MM.1S (cell line): ENCODE data around the gene GALNT10.

Experiments
- DNase-seq: peaks from one replicate; pipeline ENCODE4 v3.0.0-alpha.2; 2015
- H2AFZ ChIP-seq: fragments of 300-600 bp; sonication (generic); 2 replicates; pipeline ENCODE4 v1.6.0; 2016; ENCODE audit warnings: antibody characterized with exemption, low read length
- H3F3A ChIP-seq: fragments of 300-600 bp; sonication (generic); 2 replicates; pipeline ENCODE4 v1.6.1; 2016; ENCODE audit warnings: mild to moderate bottlenecking, antibody characterized with exemption, low read length, moderate library complexity, mixed read lengths; ENCODE audit not compliant: insufficient read depth
- H3K27ac ChIP-seq: fragments of 300-600 bp; sonication (generic); 2 replicates; pipeline ENCODE4 v1.5.1; 2016; ENCODE audit warnings: mild to moderate bottlenecking, low read length
- H3K27me3 ChIP-seq: fragments of 300-600 bp; sonication (generic); replicated peaks from 2 replicates; pipeline ENCODE4 v1.6.0; 2016; ENCODE audit warnings: low read length; ENCODE audit not compliant: insufficient read depth
- H3K36me3 ChIP-seq: fragments of 300-600 bp; sonication (generic); replicated peaks from 2 replicates; pipeline ENCODE4 v1.6.1; 2016; ENCODE audit warnings: mild to moderate bottlenecking, low read length, mixed read lengths; ENCODE audit not compliant: insufficient read depth
- H3K4me1 ChIP-seq: fragments of 300-600 bp; sonication (generic); 2 replicates; pipeline ENCODE4 v1.6.1; 2016; ENCODE audit warnings: low read length, mixed read lengths
- H3K4me2 ChIP-seq: fragments of 300-600 bp; sonication (generic); 2 replicates; pipeline ENCODE4 v1.6.0; 2016; ENCODE audit warnings: low read depth, low read length
- H3K4me3 ChIP-seq: fragments of 300-600 bp; sonication (generic); 2 replicates; pipeline ENCODE4 v1.5.1; 2016; ENCODE audit warnings: low read length, mixed read lengths
- H3K79me2 ChIP-seq: fragments of 300-600 bp; sonication (generic); 2 replicates; pipeline ENCODE4 v1.6.1; 2016; ENCODE audit warnings: mixed run types, low read length, mixed read lengths
- H3K9ac ChIP-seq: fragments of 300-600 bp; sonication (generic); 2 replicates; pipeline ENCODE4 v1.6.1; 2016; ENCODE audit warnings: low read length, mixed read lengths
- H3K9me2 ChIP-seq: fragments of 300-600 bp; sonication (generic); replicated peaks from 2 replicates; pipeline ENCODE4 v1.6.1; 2016; ENCODE audit warnings: mild to moderate bottlenecking, low read length, mixed read lengths; ENCODE audit not compliant: insufficient read depth
- H3K9me3 ChIP-seq: fragments of 300-600 bp; sonication (generic); replicated peaks from 2 replicates; pipeline ENCODE4 v1.6.1; 2016; ENCODE audit warnings: mild to moderate bottlenecking, low read length, mixed read lengths; ENCODE audit not compliant: insufficient read depth
- H4K20me1 ChIP-seq: fragments of 300-600 bp; sonication (generic); 2 replicates; pipeline ENCODE4 v1.6.1; 2016; ENCODE audit warnings: mild to moderate bottlenecking, low read length, moderate library complexity, mixed read lengths; ENCODE audit not compliant: insufficient read depth
- EZH2 ChIP-seq: fragments of 300-600 bp; sonication (generic); optimal IDR thresholded peaks from 2 replicates; pipeline ENCODE3; 2017; ENCODE audit warnings: low read depth, mild to moderate bottlenecking, antibody characterized with exemption, low read length, mixed read lengths
- EZH2phosphoT487 ChIP-seq: fragments of 300-600 bp; sonication (generic); IDR thresholded peaks from 2 replicates; pipeline ENCODE4 v1.6.1; 2018; ENCODE audit warnings: antibody characterized with exemption, low read length
- TF ChIP-seq, protein P1 (sequence below): fragments of 300-600 bp; sonication (generic); IDR thresholded peaks from 2 replicates; pipeline ENCODE4 v1.5.1; 2016; ENCODE audit warnings: antibody characterized with exemption, low read length, mixed read lengths

Gene GALNT10

DNA sequence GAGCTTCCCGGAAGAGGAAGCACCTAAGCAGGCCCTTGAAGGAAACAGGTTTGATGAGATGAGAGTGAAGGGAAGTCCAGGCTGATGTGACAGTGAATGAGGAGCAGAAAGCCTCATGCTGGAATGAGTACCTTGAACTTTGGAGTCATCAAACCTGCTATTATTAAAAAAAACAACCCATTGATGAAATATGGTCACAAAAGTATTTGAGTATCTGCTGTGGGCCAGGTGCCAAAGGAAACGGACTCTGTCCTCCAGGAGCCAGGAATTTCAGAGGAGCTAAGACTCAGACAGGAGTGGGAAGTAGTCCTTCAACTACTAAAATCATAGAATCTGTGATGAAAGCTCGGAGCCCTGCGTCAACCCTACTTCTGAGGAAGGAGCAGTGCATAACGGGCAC lies 275.6 kb downstream of the GALNT10 start:
- Histone ChIP-seq H3K9me2 (no peaks in the 10 kb centered on the region), H2AFZ (no peak overlapping the region), H3F3A (no peaks in the 10 kb centered on the region), H3K4me3 (no peak overlapping the region), H4K20me1 (no peaks in the 10 kb centered on the region), H3K9ac (no peak overlapping the region), H3K27me3 (no peaks in the 10 kb centered on the region), H3K36me3 (no peaks in the 10 kb centered on the region), H3K4me2 (no peak overlapping the region), H3K27ac (no peak overlapping the region), H3K79me2 (no peaks in the 10 kb centered on the region), H3K4me1 (no peaks in the 10 kb centered on the region), H3K9me3 (no peaks in the 10 kb centered on the region)
- TF ChIP-seq, protein P1, sequence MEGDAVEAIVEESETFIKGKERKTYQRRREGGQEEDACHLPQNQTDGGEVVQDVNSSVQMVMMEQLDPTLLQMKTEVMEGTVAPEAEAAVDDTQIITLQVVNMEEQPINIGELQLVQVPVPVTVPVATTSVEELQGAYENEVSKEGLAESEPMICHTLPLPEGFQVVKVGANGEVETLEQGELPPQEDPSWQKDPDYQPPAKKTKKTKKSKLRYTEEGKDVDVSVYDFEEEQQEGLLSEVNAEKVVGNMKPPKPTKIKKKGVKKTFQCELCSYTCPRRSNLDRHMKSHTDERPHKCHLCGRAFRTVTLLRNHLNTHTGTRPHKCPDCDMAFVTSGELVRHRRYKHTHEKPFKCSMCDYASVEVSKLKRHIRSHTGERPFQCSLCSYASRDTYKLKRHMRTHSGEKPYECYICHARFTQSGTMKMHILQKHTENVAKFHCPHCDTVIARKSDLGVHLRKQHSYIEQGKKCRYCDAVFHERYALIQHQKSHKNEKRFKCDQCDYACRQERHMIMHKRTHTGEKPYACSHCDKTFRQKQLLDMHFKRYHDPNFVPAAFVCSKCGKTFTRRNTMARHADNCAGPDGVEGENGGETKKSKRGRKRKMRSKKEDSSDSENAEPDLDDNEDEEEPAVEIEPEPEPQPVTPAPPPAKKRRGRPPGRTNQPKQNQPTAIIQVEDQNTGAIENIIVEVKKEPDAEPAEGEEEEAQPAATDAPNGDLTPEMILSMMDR = no peak
- no peak for TF ChIP-seq EZH2
- no peak for TF ChIP-seq EZH2phosphoT487
- DNase-seq = no peak

DNA sequence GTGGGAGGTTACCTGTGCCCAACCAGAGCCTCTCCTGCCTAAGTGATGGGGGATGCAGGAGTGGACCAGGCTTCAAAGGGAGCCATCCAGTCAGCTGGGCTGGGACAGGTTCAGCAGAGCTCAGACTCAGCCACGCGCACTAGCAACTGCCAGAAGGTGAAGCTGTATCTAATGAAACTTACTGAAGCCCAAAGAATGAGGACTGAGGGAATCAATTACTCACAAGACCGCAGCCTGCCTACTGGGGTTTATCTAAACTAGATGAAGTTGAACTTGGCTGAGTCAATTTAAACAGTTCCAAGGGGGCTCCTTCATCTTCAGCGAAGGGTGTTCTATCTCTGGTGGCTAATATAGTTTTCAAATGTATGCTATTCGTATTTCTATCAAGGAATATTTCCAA lies 276.1 kb downstream of the GALNT10 start:
- H3K4me3 ChIP-seq = no peak overlapping the region
- no peaks in the 10 kb centered on the region for H3K36me3 ChIP-seq
- no peaks in the 10 kb centered on the region for H3K27me3 ChIP-seq
- no peak for DNase-seq
- no peak overlapping the region for H3K9ac ChIP-seq
- H3K4me1 ChIP-seq = no peaks in the 10 kb centered on the region
- no peaks in the 10 kb centered on the region for H3K79me2 ChIP-seq
- H2AFZ ChIP-seq = no peak overlapping the region
- H4K20me1 ChIP-seq = no peaks in the 10 kb centered on the region
- TF ChIP-seq EZH2 = no peak
- no peak overlapping the region for H3K27ac ChIP-seq
- no peaks in the 10 kb centered on the region for H3K9me2 ChIP-seq
- H3K9me3 ChIP-seq = no peaks in the 10 kb centered on the region
- no peaks in the 10 kb centered on the region for H3F3A ChIP-seq
- H3K4me2 ChIP-seq = no peak overlapping the region

DNA sequence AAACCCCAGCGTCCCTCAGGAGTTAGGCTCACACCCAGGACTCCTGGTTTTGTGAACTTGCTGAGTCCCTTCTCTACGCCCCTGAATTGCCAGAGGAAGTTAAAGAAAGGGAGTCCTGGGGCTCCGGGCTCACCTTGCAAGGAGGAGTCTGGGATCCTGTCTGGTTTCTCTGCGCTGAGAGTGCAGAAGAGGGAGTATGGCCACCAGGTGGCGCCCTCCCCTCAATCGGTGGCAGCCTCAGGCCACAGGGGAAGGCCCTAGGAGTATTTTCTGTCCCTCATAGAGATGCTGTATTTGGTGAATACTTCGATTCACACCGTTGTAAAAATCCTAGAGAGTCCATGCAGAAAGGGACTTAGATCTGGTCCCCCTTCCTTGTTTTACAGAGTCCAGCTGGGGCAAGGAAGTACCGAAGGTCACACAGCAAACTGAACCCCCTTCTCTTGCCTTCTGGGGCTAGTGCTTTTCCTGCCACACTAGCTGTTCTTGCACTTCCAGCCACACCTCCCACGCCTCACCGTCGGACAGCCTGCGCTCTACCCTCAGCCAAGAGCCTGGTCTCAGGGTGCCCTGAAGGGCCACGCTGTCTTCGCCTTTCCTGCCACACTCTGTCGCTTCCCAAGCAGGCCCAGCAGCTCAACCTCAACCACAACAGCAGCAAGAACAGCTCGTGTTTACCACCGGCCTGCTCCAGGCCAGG lies 277.3 kb downstream of the GALNT10 start:
- no peaks in the 10 kb centered on the region for H4K20me1 ChIP-seq
- H3K27ac ChIP-seq = no peak overlapping the region
- 0 out of 2 replicates have a peak overlapping the region, but pooled peaks have one; percentile 3 for H2AFZ ChIP-seq
- H3K4me3 ChIP-seq = no peak overlapping the region
- H3K4me1 ChIP-seq = no peaks in the 10 kb centered on the region
- no peaks in the 10 kb centered on the region for H3K36me3 ChIP-seq
- no peak overlapping the region for H3K4me2 ChIP-seq
- H3K9me3 ChIP-seq = no peaks in the 10 kb centered on the region
- no peaks in the 10 kb centered on the region for H3F3A ChIP-seq
- H3K79me2 ChIP-seq = no peaks in the 10 kb centered on the region
- DNase-seq = peak; percentile 66
- no peaks in the 10 kb centered on the region for H3K9me2 ChIP-seq
- H3K9ac ChIP-seq = no peak overlapping the region
- TF ChIP-seq EZH2phosphoT487 = no peak
- TF ChIP-seq EZH2 = no peak
- TF ChIP-seq, protein P1 = peak; percentile 93
- H3K27me3 ChIP-seq = no peaks in the 10 kb centered on the region

DNA sequence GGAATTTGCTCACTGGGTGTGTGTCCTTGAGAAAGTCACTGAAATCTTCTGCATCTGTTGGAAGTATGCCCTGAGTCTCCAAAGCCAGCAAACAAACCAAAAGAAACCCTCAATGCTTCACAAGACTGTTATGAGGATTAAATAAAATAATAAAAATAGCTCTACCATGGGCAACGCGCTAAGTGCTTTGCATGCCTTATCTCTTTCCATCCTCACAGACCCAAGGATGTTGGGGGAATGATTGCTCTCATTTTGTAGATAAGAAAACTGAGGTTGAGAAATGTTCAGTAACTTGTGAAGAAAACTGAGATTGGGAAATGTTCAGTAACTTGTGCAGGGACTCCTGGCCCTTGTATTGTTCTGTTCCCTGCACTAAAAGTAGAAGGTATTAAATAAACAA lies 279.6 kb downstream of the GALNT10 start:
- no peak overlapping the region for H3K4me2 ChIP-seq
- H3K27me3 ChIP-seq = peaks cover 13% of the 10 kb centered on the region
- H3K4me3 ChIP-seq = no peak overlapping the region
- no peak overlapping the region for H2AFZ ChIP-seq
- no peak for TF ChIP-seq EZH2
- TF ChIP-seq EZH2phosphoT487 = no peak
- TF ChIP-seq, protein P1 = no peak
- H3K36me3 ChIP-seq = no peaks in the 10 kb centered on the region
- DNase-seq = no peak
- no peak overlapping the region for H3K27ac ChIP-seq
- H3K9me3 ChIP-seq = no peaks in the 10 kb centered on the region
- H3K9me2 ChIP-seq = no peaks in the 10 kb centered on the region
- no peaks in the 10 kb centered on the region for H3F3A ChIP-seq
- no peaks in the 10 kb centered on the region for H3K79me2 ChIP-seq
- no peaks in the 10 kb centered on the region for H4K20me1 ChIP-seq
- no peak overlapping the region for H3K9ac ChIP-seq
- no peaks in the 10 kb centered on the region for H3K4me1 ChIP-seq
